ENCODE measurements around the gene CTIF. TPM values are rescaled to one million over a fixed set of nuclear protein-coding genes. Genes with fewer than 3 reads are reported as not detected.
A peak's percentile ranks its signal among the peaks of the same experiment; 100 is the strongest.

CTIF gene
- total RNA-seq, 1 donor from 2014 or later = 137 TPM

DNA sequence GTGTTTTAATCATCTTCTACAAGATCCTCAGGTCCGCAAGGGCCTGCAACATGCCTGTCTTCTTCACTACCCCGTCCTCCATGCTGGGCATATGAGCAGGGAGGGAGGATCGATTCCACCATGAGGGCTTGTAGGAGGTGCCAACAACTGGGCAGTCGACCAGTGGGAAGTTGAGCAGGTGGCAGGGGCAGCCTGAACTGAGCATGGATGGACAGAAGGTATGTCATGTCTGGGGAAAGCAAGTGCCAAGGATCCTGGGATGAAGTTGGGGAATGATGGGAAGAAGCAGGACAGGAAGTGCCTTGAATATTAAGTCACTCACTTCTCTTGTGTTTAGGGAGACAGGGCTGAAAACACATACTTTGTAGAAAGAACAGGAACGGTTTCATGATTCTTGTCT, 44.7 kb downstream of the CTIF start:
- Mint-ChIP-seq H3K4me1 (ENCODE audit: low read depth, unreplicated experiment) (peaks cover 42% of the 10 kb centered on the region), H3K27ac (ENCODE audit: unreplicated experiment) (no peak overlapping the region), H3K27me3 (ENCODE audit: unreplicated experiment) (peaks cover 4% of the 10 kb centered on the region), H3K4me3 (ENCODE audit: unreplicated experiment) (no peak overlapping the region), H3K9me3 (ENCODE audit: unreplicated experiment) (peaks cover 3% of the 10 kb centered on the region), H3K36me3 (ENCODE audit: unreplicated experiment) (no peaks in the 10 kb centered on the region)
- TF ChIP-seq, protein P1, sequence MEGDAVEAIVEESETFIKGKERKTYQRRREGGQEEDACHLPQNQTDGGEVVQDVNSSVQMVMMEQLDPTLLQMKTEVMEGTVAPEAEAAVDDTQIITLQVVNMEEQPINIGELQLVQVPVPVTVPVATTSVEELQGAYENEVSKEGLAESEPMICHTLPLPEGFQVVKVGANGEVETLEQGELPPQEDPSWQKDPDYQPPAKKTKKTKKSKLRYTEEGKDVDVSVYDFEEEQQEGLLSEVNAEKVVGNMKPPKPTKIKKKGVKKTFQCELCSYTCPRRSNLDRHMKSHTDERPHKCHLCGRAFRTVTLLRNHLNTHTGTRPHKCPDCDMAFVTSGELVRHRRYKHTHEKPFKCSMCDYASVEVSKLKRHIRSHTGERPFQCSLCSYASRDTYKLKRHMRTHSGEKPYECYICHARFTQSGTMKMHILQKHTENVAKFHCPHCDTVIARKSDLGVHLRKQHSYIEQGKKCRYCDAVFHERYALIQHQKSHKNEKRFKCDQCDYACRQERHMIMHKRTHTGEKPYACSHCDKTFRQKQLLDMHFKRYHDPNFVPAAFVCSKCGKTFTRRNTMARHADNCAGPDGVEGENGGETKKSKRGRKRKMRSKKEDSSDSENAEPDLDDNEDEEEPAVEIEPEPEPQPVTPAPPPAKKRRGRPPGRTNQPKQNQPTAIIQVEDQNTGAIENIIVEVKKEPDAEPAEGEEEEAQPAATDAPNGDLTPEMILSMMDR (IDR thresholded peaks at IDR 0.05; ENCODE audit: partially characterized antibody, unreplicated experiment) = no peak
- DNase-seq = no peak

DNA sequence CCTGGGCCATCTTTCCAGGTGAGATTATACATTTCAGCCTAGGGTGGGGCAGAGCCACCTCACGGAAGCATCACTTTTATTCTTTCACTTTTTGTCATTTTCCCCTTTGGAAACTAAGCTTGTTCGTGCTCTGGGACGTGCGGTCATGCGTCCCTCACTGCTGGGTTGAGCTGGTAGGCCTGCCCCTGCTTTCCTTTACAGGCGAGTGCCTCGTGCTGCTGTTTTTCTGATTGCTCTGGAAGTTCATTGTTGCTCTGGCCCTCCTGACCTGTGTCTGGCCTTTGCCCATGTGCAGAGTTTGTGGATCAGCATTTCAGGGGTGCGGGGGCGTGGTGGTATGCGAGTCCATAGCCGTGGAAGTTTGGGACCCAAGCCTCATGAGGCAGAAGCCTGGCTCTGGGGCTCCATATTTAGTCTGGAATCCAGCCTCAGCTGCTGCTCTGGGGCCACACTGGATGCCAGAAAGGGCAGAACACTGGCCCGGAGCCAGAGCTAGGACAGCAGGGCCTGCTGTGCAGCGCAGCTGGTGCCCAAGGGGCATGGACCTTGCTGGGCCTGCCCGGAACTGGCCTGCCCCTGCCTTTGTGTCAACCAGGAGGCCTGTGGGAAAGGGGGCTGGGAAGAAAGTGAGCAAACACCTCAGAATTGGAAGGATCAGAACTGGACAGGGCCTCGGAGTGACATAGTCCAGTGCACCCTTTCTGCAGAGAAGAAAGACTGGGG, 51.1 kb downstream of the CTIF start:
- Mint-ChIP-seq H3K4me3 (ENCODE audit: unreplicated experiment) (no peak overlapping the region), H3K27ac (ENCODE audit: unreplicated experiment) (peak overlapping the region; percentile 45), H3K4me1 (ENCODE audit: low read depth, unreplicated experiment) (peaks cover 27% of the 10 kb centered on the region), H3K36me3 (ENCODE audit: unreplicated experiment) (no peaks in the 10 kb centered on the region), H3K27me3 (ENCODE audit: unreplicated experiment) (peaks cover 7% of the 10 kb centered on the region), H3K9me3 (ENCODE audit: unreplicated experiment) (peaks cover 2% of the 10 kb centered on the region)
- TF ChIP-seq, protein P1 (IDR thresholded peaks at IDR 0.05; ENCODE audit: partially characterized antibody, unreplicated experiment) = no peak
- DNase-seq = no peak

DNA sequence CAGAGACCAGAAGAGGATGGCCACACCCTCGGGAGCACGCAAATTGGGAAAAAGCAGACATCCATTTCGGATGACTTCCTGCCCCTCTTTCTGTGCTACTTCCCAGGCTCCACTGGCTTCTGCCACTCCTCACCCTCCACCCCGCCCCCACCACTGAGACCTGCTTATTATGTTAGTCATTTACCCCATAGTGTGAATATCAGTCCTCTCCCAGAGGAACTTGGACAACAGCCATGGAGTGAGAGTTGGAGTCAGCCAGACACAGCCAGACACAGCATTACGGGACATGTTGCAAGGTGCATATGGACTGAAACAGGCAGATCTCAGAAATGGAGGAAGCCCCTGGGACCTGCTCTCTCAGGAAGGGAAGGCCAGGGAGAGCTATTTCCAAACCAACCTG, 51.8 kb downstream of the CTIF start:
- H3K4me3 Mint-ChIP-seq (ENCODE audit: unreplicated experiment) = no peak overlapping the region
- DNase-seq = no peak
- peaks cover 2% of the 10 kb centered on the region for H3K9me3 Mint-ChIP-seq (ENCODE audit: unreplicated experiment)
- TF ChIP-seq, protein P1 (IDR thresholded peaks at IDR 0.05; ENCODE audit: partially characterized antibody, unreplicated experiment) = no peak
- peaks cover 7% of the 10 kb centered on the region for H3K27me3 Mint-ChIP-seq (ENCODE audit: unreplicated experiment)
- peaks cover 27% of the 10 kb centered on the region for H3K4me1 Mint-ChIP-seq (ENCODE audit: low read depth, unreplicated experiment)
- H3K27ac Mint-ChIP-seq (ENCODE audit: unreplicated experiment) = no peak overlapping the region
- H3K36me3 Mint-ChIP-seq (ENCODE audit: unreplicated experiment) = peaks cover under 1% of the 10 kb centered on the region

- Mint-ChIP-seq H3K9me3 (ENCODE audit: unreplicated experiment) (peaks cover 2% of the 10 kb centered on the region), H3K36me3 (ENCODE audit: unreplicated experiment) (peaks cover 9% of the 10 kb centered on the region), H3K4me1 (ENCODE audit: low read depth, unreplicated experiment) (peaks cover 30% of the 10 kb centered on the region), H3K4me3 (ENCODE audit: unreplicated experiment) (no peak overlapping the region), H3K27me3 (ENCODE audit: unreplicated experiment) (peaks cover 9% of the 10 kb centered on the region), H3K27ac (ENCODE audit: unreplicated experiment) (peak overlapping the region; percentile 70)
- TF ChIP-seq, protein P1 (IDR thresholded peaks at IDR 0.05; ENCODE audit: partially characterized antibody, unreplicated experiment) = no peak
- no peak for DNase-seq
These were observed 53.8 kb downstream of the CTIF start for GRCh38 chr18:48592540-48593171.

- TF ChIP-seq, protein P1 (IDR thresholded peaks at IDR 0.05; ENCODE audit: partially characterized antibody, unreplicated experiment) = no peak
- Mint-ChIP-seq H3K36me3 (ENCODE audit: unreplicated experiment) (peaks cover 9% of the 10 kb centered on the region), H3K27me3 (ENCODE audit: unreplicated experiment) (peaks cover 6% of the 10 kb centered on the region), H3K27ac (ENCODE audit: unreplicated experiment) (no peak overlapping the region), H3K4me1 (ENCODE audit: low read depth, unreplicated experiment) (peaks cover 32% of the 10 kb centered on the region), H3K4me3 (ENCODE audit: unreplicated experiment) (no peak overlapping the region), H3K9me3 (ENCODE audit: unreplicated experiment) (peaks cover 4% of the 10 kb centered on the region)
- DNase-seq = no peak
These were observed 55.8 kb downstream of the CTIF start for GRCh38 chr18:48594471-48595094.
